Umbilical cord (tissue), 2 donors: ENCODE measurements around the gene TRPM6. TPM values are rescaled to one million over a fixed set of nuclear protein-coding genes. Genes with fewer than 3 reads are reported as not detected.

ENCODE experiments used
- DNase-seq: peaks from one replicate; pipeline ENCODE4 v3.0.0-alpha.2; 2015; ENCODE audit warnings: low spot score
- total RNA-seq: library from RNA; depleted of rRNA; stranded (reverse); fragments of >200 nt; gene quantifications from one replicate; pipeline ENCODE4 v1.2.3, GENCODE V29; 2014; ENCODE audit warnings: low replicate concordance; ENCODE audit not compliant: insufficient read depth

TRPM6 gene
- total RNA-seq, 1 donor from 2014 or later: 1.4 TPM

- DNase-seq: no peak
Observed at GRCh38 chr9:74771672-74772071, 116.0 kb downstream of the TRPM6 start.

GRCh38 chr9:74771262-74771585 is 116.5 kb downstream of the TRPM6 start:
- no peak for DNase-seq

GRCh38 chr9:74770508-74771261 is 117.0 kb downstream of the TRPM6 start:
- DNase-seq: no peak

- no peak for DNase-seq
Observed at GRCh38 chr9:74765481-74765971, 122.2 kb downstream of the TRPM6 start.

GRCh38 chr9:74762950-74763349 is 124.8 kb downstream of the TRPM6 start:
- DNase-seq: no peak

GRCh38 chr9:74760031-74760700 is 127.6 kb downstream of the TRPM6 start:
- DNase-seq: no peak

GRCh38 chr9:74755999-74756398 is 131.7 kb downstream of the TRPM6 start:
- no peak for DNase-seq

GRCh38 chr9:74755355-74755754 is 132.4 kb downstream of the TRPM6 start:
- no peak for DNase-seq

GRCh38 chr9:74753650-74754049 is 134.1 kb downstream of the TRPM6 start:
- DNase-seq: no peak

- DNase-seq: no peak
Observed at GRCh38 chr9:74748966-74749365, 138.8 kb downstream of the TRPM6 start.

- peak; percentile 29 for DNase-seq
Observed at GRCh38 chr9:74742792-74743730, 144.7 kb downstream of the TRPM6 start.

GRCh38 chr9:74742191-74742790 is 145.4 kb downstream of the TRPM6 start:
- DNase-seq: no peak

GRCh38 chr9:74736646-74737045 is 151.1 kb downstream of the TRPM6 start:
- no peak for DNase-seq

GRCh38 chr9:74735761-74736160 is 152.0 kb downstream of the TRPM6 start:
- DNase-seq: no peak

- DNase-seq: peak; percentile 21
Observed at GRCh38 chr9:74729136-74729695, 158.5 kb downstream of the TRPM6 start.

GRCh38 chr9:74728176-74728575 is 159.5 kb downstream of the TRPM6 start:
- no peak for DNase-seq

- DNase-seq: no peak
Observed at GRCh38 chr9:74726581-74726980, 161.1 kb downstream of the TRPM6 start.

GRCh38 chr9:74724317-74724716 is 163.4 kb downstream of the TRPM6 start:
- DNase-seq: no peak

- no peak for DNase-seq
Observed at GRCh38 chr9:74721696-74722660, 165.7 kb downstream of the TRPM6 start.

GRCh38 chr9:74719306-74719705 is 168.4 kb downstream of the TRPM6 start:
- no peak for DNase-seq
